Natural killer cell (primary cell): Measurements from ENCODE around the gene SCN1A. TPM values are rescaled to one million over a fixed set of nuclear protein-coding genes. Genes with fewer than 3 reads are reported as not detected.

Source experiments
- ATAC-seq, 3 donors: fragments of 150-1000 bp in 2 of 3; fragments of 200-7000 bp in 1 of 3; cut with Tn5 transposase; 1 replicate in 1 of 3; 2 replicates in 2 of 3; pipeline ENCODE4 v1.10.0; 2021; ENCODE audit warnings: mild to moderate bottlenecking in 2 of 3, moderate library complexity in 2 of 3
- DNase-seq, 2 donors: peaks; one replicate each; pipeline versions ENCODE4 v3.0.0 to v3.0.0-alpha.2; 2013 to 2021; ENCODE audit warnings: mixed read lengths in 1 of 2
- H3K27ac ChIP-seq: one replicate; pipeline ENCODE4 v1.5.1; 2013; ENCODE audit warnings: mild to moderate bottlenecking, low read length
- H3K27me3 ChIP-seq: one replicate; pipeline ENCODE4 v1.6.1; 2013; ENCODE audit warnings: low read length; ENCODE audit not compliant: control insufficient read depth, insufficient read depth
- H3K36me3 ChIP-seq: one replicate; pipeline ENCODE4 v1.6.1; 2013; ENCODE audit warnings: low read length; ENCODE audit not compliant: control insufficient read depth, insufficient read depth
- H3K4me1 ChIP-seq: one replicate; pipeline ENCODE4 v1.6.1; 2013; ENCODE audit warnings: low read length; ENCODE audit not compliant: control insufficient read depth, insufficient read depth
- H3K4me3 ChIP-seq: one replicate; pipeline ENCODE4 v1.5.1; 2013; ENCODE audit warnings: low read length
- H3K9me3 ChIP-seq: one replicate; pipeline ENCODE4 v1.6.1; 2013; ENCODE audit warnings: low read length; ENCODE audit not compliant: control insufficient read depth, insufficient read depth
- H3K27ac Mint-ChIP-seq, 2 donors: one replicate each; pipeline ENCODE4 v1.8.0; 2022; ENCODE audit warnings: mild to moderate bottlenecking in 2 of 2, mixed read lengths in 2 of 2, moderate library complexity in 1 of 2
- H3K27me3 Mint-ChIP-seq, 2 donors: one replicate each; pipeline ENCODE4 v1.8.0; 2022; ENCODE audit warnings: low read depth in 2 of 2, mixed read lengths in 2 of 2
- H3K36me3 Mint-ChIP-seq: one replicate; pipeline ENCODE4 v1.8.0; 2022; ENCODE audit warnings: mixed read lengths
- H3K4me1 Mint-ChIP-seq, 2 donors: one replicate each; pipeline ENCODE4 v1.8.0; 2022; ENCODE audit warnings: mixed read lengths in 2 of 2
- H3K4me3 Mint-ChIP-seq: one replicate; pipeline ENCODE4 v1.8.0; 2022; ENCODE audit warnings: mild to moderate bottlenecking, moderate library complexity, mixed read lengths
- H3K9me3 Mint-ChIP-seq, 2 donors: one replicate each; pipeline ENCODE4 v1.8.0; 2022; ENCODE audit warnings: mixed read lengths in 2 of 2
- WGBS: methylation state at CpG from one replicate; pipeline ENCODE4 v1.1.7; 2013; ENCODE audit warnings: missing lambda C conversion rate; ENCODE audit not compliant: insufficient coverage; 5-methylcytosine and 5-hydroxymethylcytosine counted together
- intact Hi-C: fragments of 100-400 bp; cut with micrococcal nuclease; formaldehyde crosslinking; loops from one replicate; pipeline ENCODE4 v1.14.2; 2022
- total RNA-seq, 4 donors: library from RNA; stranded (reverse); fragments of 120-200 nt in 1 of 4; gene quantifications; one replicate each; pipeline versions ENCODE4 v1.2.3 to v1.2.4, GENCODE V29; 2013 to 2022
- TF ChIP-seq, protein P1 (sequence below): fragments of 200-600 bp; IDR thresholded peaks from one replicate; pipeline ENCODE4 v1.8.0; 2022; ENCODE audit warnings: antibody characterized with exemption

SCN1A gene
- total RNA-seq, 3 donors from 2014 or later (not counting 1 experiment from before 2014, with no cell fraction given), result not detected

- TF ChIP-seq, protein P1, sequence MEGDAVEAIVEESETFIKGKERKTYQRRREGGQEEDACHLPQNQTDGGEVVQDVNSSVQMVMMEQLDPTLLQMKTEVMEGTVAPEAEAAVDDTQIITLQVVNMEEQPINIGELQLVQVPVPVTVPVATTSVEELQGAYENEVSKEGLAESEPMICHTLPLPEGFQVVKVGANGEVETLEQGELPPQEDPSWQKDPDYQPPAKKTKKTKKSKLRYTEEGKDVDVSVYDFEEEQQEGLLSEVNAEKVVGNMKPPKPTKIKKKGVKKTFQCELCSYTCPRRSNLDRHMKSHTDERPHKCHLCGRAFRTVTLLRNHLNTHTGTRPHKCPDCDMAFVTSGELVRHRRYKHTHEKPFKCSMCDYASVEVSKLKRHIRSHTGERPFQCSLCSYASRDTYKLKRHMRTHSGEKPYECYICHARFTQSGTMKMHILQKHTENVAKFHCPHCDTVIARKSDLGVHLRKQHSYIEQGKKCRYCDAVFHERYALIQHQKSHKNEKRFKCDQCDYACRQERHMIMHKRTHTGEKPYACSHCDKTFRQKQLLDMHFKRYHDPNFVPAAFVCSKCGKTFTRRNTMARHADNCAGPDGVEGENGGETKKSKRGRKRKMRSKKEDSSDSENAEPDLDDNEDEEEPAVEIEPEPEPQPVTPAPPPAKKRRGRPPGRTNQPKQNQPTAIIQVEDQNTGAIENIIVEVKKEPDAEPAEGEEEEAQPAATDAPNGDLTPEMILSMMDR, result no peak
- Histone ChIP-seq H3K4me1 (no peaks in the 10 kb centered on the region), H3K9me3 (no peaks in the 10 kb centered on the region), H3K27ac (no peak overlapping the region), H3K4me3 (no peak overlapping the region), H3K36me3 (no peaks in the 10 kb centered on the region), H3K27me3 (no peaks in the 10 kb centered on the region)
- Mint-ChIP-seq H3K4me3 (no peak overlapping the region), H3K27ac (no peak overlapping the region), H3K27me3 (peaks cover 5 to 8% of the 10 kb centered on the region in 2 donors), H3K4me1 (no peaks in the 10 kb centered on the region), H3K9me3 (no peaks in the 10 kb centered on the region), H3K36me3 (no peaks in the 10 kb centered on the region)
- DNase-seq (no peak), ATAC-seq (no peak)
- intact Hi-C loops, result no loop called here
- WGBS, result 94% methylated on average over 1 of the region's 1 CpG
These were observed 58.8 kb downstream of the SCN1A start for GRCh38 chr2:166068981-166069380.

GRCh38 chr2:166067229-166067628, 60.6 kb downstream of the SCN1A start:
- no peaks in the 10 kb centered on the region for H3K36me3 Mint-ChIP-seq
- Histone ChIP-seq H3K36me3 (no peaks in the 10 kb centered on the region), H3K27me3 (no peaks in the 10 kb centered on the region), H3K27ac (no peak overlapping the region), H3K9me3 (no peaks in the 10 kb centered on the region), H3K4me3 (no peak overlapping the region), H3K4me1 (no peaks in the 10 kb centered on the region)
- TF ChIP-seq, protein P1, result no peak
- DNase-seq, result no peak
- peaks cover 5 to 8% of the 10 kb centered on the region in 2 donors for H3K27me3 Mint-ChIP-seq
- no peaks in the 10 kb centered on the region for H3K4me1 Mint-ChIP-seq
- no peak overlapping the region for H3K4me3 Mint-ChIP-seq
- H3K9me3 Mint-ChIP-seq, result no peaks in the 10 kb centered on the region
- intact Hi-C loops, result no loop called here
- no peak for ATAC-seq
- 96% methylated on average over 2 of the region's 2 CpGs for WGBS
- H3K27ac Mint-ChIP-seq, result no peak overlapping the region

DNA sequence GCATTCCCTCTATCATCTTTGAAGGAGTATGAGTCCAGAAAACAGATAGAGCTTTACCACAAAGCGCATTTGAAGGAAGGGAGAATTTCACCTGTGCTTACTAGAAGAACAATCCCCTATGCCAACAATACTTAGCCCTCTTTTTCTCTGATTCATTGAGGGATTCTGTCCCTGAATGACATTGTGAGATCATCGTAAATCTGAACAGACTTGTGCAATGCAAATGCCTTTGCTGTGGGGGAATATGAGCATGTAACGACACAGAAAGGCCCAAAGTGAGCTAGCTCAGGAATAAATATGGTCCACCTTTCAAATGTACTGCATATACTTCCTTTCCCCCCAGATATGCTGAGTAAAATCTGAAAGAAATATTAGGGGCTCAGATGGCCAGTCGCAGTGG, 67.6 kb downstream of the SCN1A start:
- H3K36me3 Mint-ChIP-seq, result no peaks in the 10 kb centered on the region
- no peak for DNase-seq
- Histone ChIP-seq H3K27ac (no peak overlapping the region), H3K27me3 (no peaks in the 10 kb centered on the region), H3K4me3 (no peak overlapping the region), H3K9me3 (no peaks in the 10 kb centered on the region), H3K4me1 (no peaks in the 10 kb centered on the region), H3K36me3 (no peaks in the 10 kb centered on the region)
- WGBS, result 82% methylated on average over 3 of the region's 4 CpGs
- ATAC-seq, result no peak
- TF ChIP-seq, protein P1, result no peak
- H3K4me1 Mint-ChIP-seq, result no peaks in the 10 kb centered on the region
- intact Hi-C loops, result no loop called here
- H3K4me3 Mint-ChIP-seq, result no peak overlapping the region
- H3K27me3 Mint-ChIP-seq, result peaks cover 0 to 7% of the 10 kb centered on the region in 2 donors
- H3K27ac Mint-ChIP-seq, result no peak overlapping the region
- H3K9me3 Mint-ChIP-seq, result no peaks in the 10 kb centered on the region

DNA sequence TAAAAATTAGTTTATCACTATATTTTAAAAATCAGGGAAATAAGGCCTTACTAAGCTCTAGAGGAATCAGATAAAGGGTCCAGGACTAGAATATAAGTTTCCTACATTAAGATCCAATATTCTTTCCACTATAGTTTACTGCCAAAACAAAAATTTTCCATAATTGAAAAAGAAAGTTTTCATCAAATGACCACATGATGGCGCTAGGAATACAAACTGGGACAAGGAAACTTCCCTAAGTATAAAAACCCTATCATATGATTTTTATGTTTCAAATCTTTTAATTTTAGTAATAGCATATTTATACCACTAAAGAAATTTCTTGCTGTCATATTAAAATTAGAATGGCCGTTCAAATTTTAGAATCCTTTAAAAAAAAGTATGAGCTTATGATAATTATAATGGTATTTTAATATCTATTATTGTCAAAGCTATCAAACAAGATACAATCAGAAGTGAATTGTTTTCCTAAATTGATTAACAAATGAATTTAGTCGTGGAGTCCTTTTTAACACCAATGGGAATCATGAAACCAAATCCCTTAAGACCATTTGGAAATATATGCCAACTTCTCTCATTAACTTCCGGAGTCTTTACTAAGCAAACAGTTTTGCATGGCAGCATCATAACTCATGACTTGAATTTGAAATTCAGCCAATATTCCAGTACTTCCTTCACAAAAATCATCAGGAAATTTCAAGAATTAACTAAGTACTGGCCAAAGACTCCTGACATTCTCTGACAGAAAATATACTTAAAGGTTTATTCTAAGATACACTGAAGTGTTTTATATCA, 70.3 kb downstream of the SCN1A start:
- no peak overlapping the region for H3K27ac Mint-ChIP-seq
- no peak overlapping the region for H3K4me3 Mint-ChIP-seq
- ATAC-seq (no peak), DNase-seq (no peak)
- no peaks in the 10 kb centered on the region for H3K4me1 Mint-ChIP-seq
- no peaks in the 10 kb centered on the region for H3K27me3 Mint-ChIP-seq
- no peaks in the 10 kb centered on the region for H3K9me3 Mint-ChIP-seq
- Histone ChIP-seq H3K27me3 (no peaks in the 10 kb centered on the region), H3K4me3 (no peak overlapping the region), H3K36me3 (no peaks in the 10 kb centered on the region), H3K27ac (no peak overlapping the region), H3K4me1 (no peaks in the 10 kb centered on the region), H3K9me3 (no peaks in the 10 kb centered on the region)
- no peaks in the 10 kb centered on the region for H3K36me3 Mint-ChIP-seq
- TF ChIP-seq, protein P1, result no peak
- WGBS, result 33% methylated on average over 2 of the region's 4 CpGs
- intact Hi-C loops, result no loop called here
